Renal cortex interstitium (tissue), 15 donors: Measurements from ENCODE around the gene CYGB. TPM values are rescaled to one million over a fixed set of nuclear protein-coding genes. Genes with fewer than 3 reads are reported as not detected.
A peak's percentile ranks its signal among the peaks of the same experiment; 100 is the strongest.

Experiments
- DNase-seq, 11 donors: peaks; one replicate each; pipeline ENCODE4 v3.0.0-alpha.2; 2013; ENCODE audit warnings: low read depth in 9 of 11, low spot score in 4 of 11; ENCODE audit errors: extremely low read depth in 1 of 11
- long read RNA-seq, 16 experiments: transcript quantifications; one replicate each; lab custom pipeline, GENCODE V29; 2026
- polyA plus RNA-seq, 3 donors: library from polyadenylated mRNA; unstranded; fragments of 120-200 nt; gene quantifications; one replicate each; pipeline ENCODE4 v1.2.1, GENCODE V29; 2013; ENCODE audit not compliant: insufficient read length in 3 of 3

The CYGB gene
- 10 to 100 TPM; 10.4 to 15.7 (median 14.6) TPM for polyA plus RNA-seq
- long read RNA-seq, donor 1, partial matches to known transcripts, result 0 of 5 reads
- long read RNA-seq, donor 1, other reads (novel, unspliced or antisense), result 0 of 5 reads
- long read RNA-seq, donor 2, transcript CYGB-201 (4 exons, 2,158 nt), result major isoform, 10 of 10 reads
- long read RNA-seq, donor 2, partial matches to known transcripts, result 0 of 10 reads
- long read RNA-seq, donor 2, other reads (novel, unspliced or antisense), result 0 of 10 reads
- long read RNA-seq, donor 3, transcript CYGB-201 (4 exons, 2,158 nt), result major isoform, 10 of 10 reads
- long read RNA-seq, donor 3, partial matches to known transcripts, result 0 of 10 reads
- long read RNA-seq, donor 3, other reads (novel, unspliced or antisense), result 0 of 10 reads
- long read RNA-seq, donor 4, transcript CYGB-201 (4 exons, 2,158 nt), result major isoform, 6 of 6 reads
- long read RNA-seq, donor 4, partial matches to known transcripts, result 0 of 6 reads
- long read RNA-seq, donor 4, other reads (novel, unspliced or antisense), result 0 of 6 reads
- long read RNA-seq, donor 5, result 0 reads
- long read RNA-seq, donor 6, transcript CYGB-201 (4 exons, 2,158 nt), result major isoform, 6 of 6 reads
- long read RNA-seq, donor 6, partial matches to known transcripts, result 0 of 6 reads
- long read RNA-seq, donor 6, other reads (novel, unspliced or antisense), result 0 of 6 reads
- long read RNA-seq, donor 7, partial matches to known transcripts, result 0 of 4 reads
- long read RNA-seq, donor 7, other reads (novel, unspliced or antisense), result 0 of 4 reads
- long read RNA-seq, donor 8, result 0 reads
- long read RNA-seq, donor 9, partial matches to known transcripts, result 0 of 3 reads
- long read RNA-seq, donor 9, other reads (novel, unspliced or antisense), result 0 of 3 reads
- long read RNA-seq, donor 10, partial matches to known transcripts, result 0 of 4 reads
- long read RNA-seq, donor 10, other reads (novel, unspliced or antisense), result 0 of 4 reads
- long read RNA-seq, donor 11, transcript CYGB-201 (4 exons, 2,158 nt), result major isoform, 8 of 8 reads
- long read RNA-seq, donor 11, partial matches to known transcripts, result 0 of 8 reads
- long read RNA-seq, donor 11, other reads (novel, unspliced or antisense), result 0 of 8 reads
- long read RNA-seq, donor 12, transcript CYGB-201 (4 exons, 2,158 nt), result major isoform, 9 of 9 reads
- long read RNA-seq, donor 12, partial matches to known transcripts, result 0 of 9 reads
- long read RNA-seq, donor 12, other reads (novel, unspliced or antisense), result 0 of 9 reads
- long read RNA-seq, donor 13, result 0 reads
- long read RNA-seq, donor 14, transcript CYGB-201 (4 exons, 2,158 nt), result major isoform, 9 of 17 reads
- long read RNA-seq, donor 14, partial matches to known transcripts, result 7 of 17 reads
- long read RNA-seq, donor 14, other reads (novel, unspliced or antisense), result 0 of 17 reads
- long read RNA-seq, donor 15, partial matches to known transcripts, result 0 of 4 reads
- long read RNA-seq, donor 15, other reads (novel, unspliced or antisense), result 0 of 4 reads
- long read RNA-seq, donor 16, transcript CYGB-201 (4 exons, 2,158 nt), result major isoform, 12 of 12 reads
- long read RNA-seq, donor 16, partial matches to known transcripts, result 0 of 12 reads
- long read RNA-seq, donor 16, other reads (novel, unspliced or antisense), result 0 of 12 reads

- no peak for DNase-seq
Measured at GRCh38 chr17:76537578-76538280, at the start of gene CYGB. CYGB (minus strand) TSS chr17:76537709; CDS start chr17:76537542, 167 bp downstream.

GRCh38 chr17:76586741-76587487 lies 49.4 kb upstream of the CYGB start:
- DNase-seq, result no peak

- peak in 4 of 11 donors; percentile 42 to 60 (median 58) for DNase-seq
Measured at GRCh38 chr17:76585649-76586593, 48.4 kb upstream of the CYGB start, which contains the start of gene ST6GALNAC2. ST6GALNAC2 (minus strand) TSS chr17:76585860; CDS start chr17:76585808, 52 bp downstream.

GRCh38 chr17:76585033-76585648 lies 47.6 kb upstream of the CYGB start:
- no peak for DNase-seq

- DNase-seq, result no peak
Measured at GRCh38 chr17:76584427-76585032, 47.0 kb upstream of the CYGB start.

- no peak for DNase-seq
Measured at GRCh38 chr17:76582660-76583059, 45.2 kb upstream of the CYGB start.

- DNase-seq, result no peak
Measured at GRCh38 chr17:76581515-76581914, 44.0 kb upstream of the CYGB start.

GRCh38 chr17:76579281-76579680 lies 41.8 kb upstream of the CYGB start:
- no peak for DNase-seq

GRCh38 chr17:76578376-76578775 lies 40.9 kb upstream of the CYGB start:
- DNase-seq, result no peak

GRCh38 chr17:76577876-76578275 lies 40.4 kb upstream of the CYGB start:
- DNase-seq, result no peak

GRCh38 chr17:76576189-76576588 lies 38.7 kb upstream of the CYGB start:
- no peak for DNase-seq

- DNase-seq, result no peak
Measured at GRCh38 chr17:76575570-76575969, 38.1 kb upstream of the CYGB start.

GRCh38 chr17:76574166-76574565 lies 36.7 kb upstream of the CYGB start:
- DNase-seq, result no peak

- no peak for DNase-seq
Measured at GRCh38 chr17:76573096-76573495, 35.6 kb upstream of the CYGB start.

- no peak for DNase-seq
Measured at GRCh38 chr17:76572201-76572910, 34.8 kb upstream of the CYGB start.
